RWPE2 (cell line): ENCODE results near the gene RGS14.
A peak's percentile ranks its signal among the peaks of the same experiment; 100 is the strongest.
"Not testable (repeated sequence)": the region's sequence is repeated elsewhere in the genome, so short reads cannot be mapped to it uniquely, and the experiment has no call there.

Experiments used
- ATAC-seq: fragments of 200-7000 bp; cut with Tn5 transposase; 3 replicates; pipeline ENCODE4 v1.9.1; 2021; ENCODE audit warnings: low read depth
- DNase-seq: peaks from one replicate; pipeline ENCODE4 v3.0.0-alpha.2; 2020; ENCODE audit warnings: low spot score
- H3K27ac ChIP-seq: fragments of 450-650 bp; 2 replicates; pipeline ENCODE4 v1.5.1; 2017; ENCODE audit warnings: mild to moderate bottlenecking; ENCODE audit not compliant: poor library complexity, severe bottlenecking
- H3K27me3 ChIP-seq: fragments of 250-450 bp; sonication (Bioruptor Pico); 2 replicates; pipeline ENCODE4 v1.5.1; 2021; ENCODE audit warnings: mild to moderate bottlenecking, moderate library complexity; ENCODE audit not compliant: insufficient read depth, poor library complexity, severe bottlenecking
- H3K36me3 ChIP-seq: fragments of 250-450 bp; sonication (Bioruptor Pico); 2 replicates; pipeline ENCODE4 v1.5.1; 2020; ENCODE audit warnings: low read depth, mild to moderate bottlenecking, moderate library complexity
- H3K4me1 ChIP-seq: fragments of 250-450 bp; sonication (Bioruptor Pico); 2 replicates; pipeline ENCODE4 v1.5.1; 2021; ENCODE audit warnings: mild to moderate bottlenecking, moderate library complexity; ENCODE audit not compliant: insufficient read depth, poor library complexity, severe bottlenecking
- H3K4me3 ChIP-seq: fragments of 250-450 bp; sonication (Bioruptor Pico); 2 replicates; pipeline ENCODE4 v1.5.1; 2021; ENCODE audit warnings: mild to moderate bottlenecking, moderate library complexity; ENCODE audit not compliant: severe bottlenecking
- H3K9me3 ChIP-seq: fragments of 250-450 bp; sonication (Bioruptor Pico); 2 replicates; pipeline ENCODE4 v1.5.1; 2021; ENCODE audit warnings: mild to moderate bottlenecking, moderate library complexity; ENCODE audit not compliant: severe bottlenecking
- CTCF ChIP-seq: fragments of 450-650 bp; IDR thresholded peaks from one replicate; pipeline ENCODE4 v1.5.1; 2017; ENCODE audit warnings: mild to moderate bottlenecking, moderate library complexity; ENCODE audit not compliant: poor library complexity, severe bottlenecking

Gene RGS14

GRCh38 chr5:177359451-177359851 lies 1.7 kb downstream of the RGS14 start:
- TF ChIP-seq CTCF, result no peak
- Histone ChIP-seq H3K36me3 (no peaks in the 10 kb centered on the region), H3K27me3 (no peaks in the 10 kb centered on the region), H3K9me3 (no peaks in the 10 kb centered on the region), H3K27ac (no peak overlapping the region), H3K4me3 (no peak overlapping the region), H3K4me1 (peaks cover 11% of the 10 kb centered on the region)
- DNase-seq (no peak), ATAC-seq (no peak)

DNA sequence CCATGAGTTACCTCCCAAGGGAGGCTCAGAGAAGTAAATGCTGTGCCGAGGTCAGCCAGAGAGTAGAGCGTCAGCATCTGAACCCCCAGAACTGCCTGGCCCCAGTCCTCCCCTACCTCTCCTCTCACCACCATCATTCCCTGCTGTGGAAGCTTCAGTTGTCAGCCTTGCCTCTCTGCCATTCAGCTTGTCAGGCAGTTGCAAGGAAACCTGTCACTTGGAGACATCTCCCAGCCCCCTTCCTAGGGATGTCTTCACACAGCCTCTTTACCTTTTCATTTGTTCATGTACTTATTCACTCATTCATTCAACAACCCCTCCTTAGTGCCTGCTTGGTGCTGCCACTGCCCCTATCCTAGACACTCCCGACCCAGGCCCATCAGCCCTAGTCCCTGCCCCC lies 2.1 kb downstream of the RGS14 start:
- peaks cover 11% of the 10 kb centered on the region for H3K4me1 ChIP-seq
- no peak overlapping the region for H3K27ac ChIP-seq
- TF ChIP-seq CTCF, result no peak
- no peak for DNase-seq
- H3K27me3 ChIP-seq, result no peaks in the 10 kb centered on the region
- ATAC-seq, result no peak
- no peak overlapping the region for H3K4me3 ChIP-seq
- H3K9me3 ChIP-seq, result no peaks in the 10 kb centered on the region
- H3K36me3 ChIP-seq, result no peaks in the 10 kb centered on the region

DNA sequence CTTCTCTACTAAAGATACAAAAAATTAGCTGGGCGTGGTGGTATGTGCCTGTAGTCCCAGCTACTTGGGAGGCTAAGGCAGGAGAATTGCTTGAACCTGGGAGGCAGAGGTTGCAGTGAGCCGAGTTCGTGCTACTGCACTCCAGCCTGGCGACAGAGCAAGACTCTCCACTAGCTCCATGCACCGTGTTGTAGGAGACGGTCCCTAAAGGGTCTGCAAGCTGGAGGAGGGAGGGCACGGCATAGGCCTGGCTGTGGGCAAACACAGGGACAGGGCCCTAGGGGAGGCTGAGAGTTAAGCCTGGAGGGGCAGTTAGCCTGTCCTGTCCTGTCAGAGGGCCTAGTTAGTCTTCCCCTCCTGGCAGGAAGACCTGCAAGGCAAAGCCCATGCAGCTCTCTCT lies 3.0 kb downstream of the RGS14 start:
- not testable (repeated sequence) for H3K36me3 ChIP-seq, H3K27ac ChIP-seq, H3K9me3 ChIP-seq, H3K27me3 ChIP-seq, ATAC-seq, DNase-seq, H3K4me3 ChIP-seq
- H3K4me1 ChIP-seq, result peaks cover 11% of the 10 kb centered on the region

DNA sequence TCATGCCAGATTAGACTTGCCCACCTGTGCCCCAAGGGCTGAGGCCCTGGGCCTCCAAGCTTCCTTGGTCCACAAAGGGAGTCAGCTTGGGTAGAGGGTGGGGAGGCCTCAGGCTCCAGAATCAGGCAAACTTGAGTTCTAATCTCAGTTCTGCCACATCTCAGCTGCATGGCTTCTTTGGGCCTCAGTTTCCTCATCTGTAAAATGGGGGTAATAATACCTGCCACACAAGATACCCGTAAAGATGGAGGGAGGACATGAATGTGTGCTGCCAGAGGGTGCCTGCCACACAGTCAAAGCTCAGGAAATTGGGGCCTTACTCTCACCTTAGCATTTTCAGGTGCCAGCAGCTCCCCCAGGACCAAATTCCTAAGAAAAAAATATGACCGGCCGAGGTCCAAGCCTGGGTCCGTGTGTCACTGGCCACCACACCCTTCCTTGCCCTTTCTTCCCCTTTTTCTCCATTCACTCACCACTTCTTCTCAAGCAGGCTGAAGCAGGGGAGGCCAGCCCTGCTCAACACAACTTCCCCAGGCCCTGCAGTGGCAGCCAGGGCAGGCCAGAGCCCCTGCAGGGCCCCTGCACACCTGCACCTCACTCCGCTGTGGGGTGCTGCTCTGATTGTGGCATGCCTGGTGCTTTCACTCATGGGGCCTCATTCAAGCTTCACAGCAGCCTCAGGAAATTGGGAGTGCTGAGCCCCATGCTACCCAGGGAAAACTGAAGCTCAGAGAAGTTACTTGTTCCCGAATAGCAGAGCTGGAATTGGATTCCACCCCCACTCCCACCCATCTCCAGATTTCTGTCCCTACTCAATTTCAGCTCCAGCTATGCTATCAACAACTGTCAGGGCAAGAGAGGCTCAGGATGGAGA lies 3.9 kb downstream of the RGS14 start:
- no peak for TF ChIP-seq CTCF
- no peak for DNase-seq
- H3K27ac ChIP-seq, result peak overlapping the region; percentile 29
- H3K36me3 ChIP-seq, result no peaks in the 10 kb centered on the region
- H3K9me3 ChIP-seq, result no peaks in the 10 kb centered on the region
- peaks cover 11% of the 10 kb centered on the region for H3K4me1 ChIP-seq
- no peaks in the 10 kb centered on the region for H3K27me3 ChIP-seq
- no peak overlapping the region for H3K4me3 ChIP-seq
- no peak for ATAC-seq

GRCh38 chr5:177362292-177362609 lies 4.5 kb downstream of the RGS14 start:
- Histone ChIP-seq H3K4me3 (no peak overlapping the region), H3K9me3 (no peaks in the 10 kb centered on the region), H3K27me3 (no peaks in the 10 kb centered on the region), H3K36me3 (no peaks in the 10 kb centered on the region), H3K27ac (peak overlapping the region; percentile 29), H3K4me1 (peaks cover 11% of the 10 kb centered on the region)
- no peak for ATAC-seq
- DNase-seq, result no peak
- TF ChIP-seq CTCF, result no peak
